T-helper 17 cell (primary cell): ENCODE results near the gene PRRC2B. TPM values are rescaled to one million over a fixed set of nuclear protein-coding genes. Genes with fewer than 3 reads are reported as not detected.
A peak's percentile ranks its signal among the peaks of the same experiment; 100 is the strongest.
"Not testable (repeated sequence)": the region's sequence is repeated elsewhere in the genome, so short reads cannot be mapped to it uniquely, and the experiment has no call there.

Source experiments
- ATAC-seq: fragments of 150-1000 bp; cut with Tn5 transposase; 2 replicates; pipeline ENCODE4 v1.10.0; 2021; ENCODE audit warnings: mild to moderate bottlenecking, moderate library complexity
- DNase-seq, 3 donors: peaks; one replicate each; pipeline versions ENCODE4 v3.0.0 to v3.0.0-alpha.2; 2020 to 2021
- H3K9me3 ChIP-seq: one replicate; pipeline ENCODE4 v1.7.0; 2013; ENCODE audit warnings: low read length, mild to moderate bottlenecking; ENCODE audit not compliant: control insufficient read depth, poor library complexity, severe bottlenecking
- H3K27ac Mint-ChIP-seq: one replicate; pipeline ENCODE4 v1.8.0; 2022; ENCODE audit warnings: mild to moderate bottlenecking, moderate library complexity, mixed read lengths
- H3K27me3 Mint-ChIP-seq: one replicate; pipeline ENCODE4 v1.8.0; 2022; ENCODE audit warnings: mixed read lengths
- H3K36me3 Mint-ChIP-seq: one replicate; pipeline ENCODE4 v1.8.0; 2022; ENCODE audit warnings: low read depth, mixed read lengths
- H3K4me1 Mint-ChIP-seq: one replicate; pipeline ENCODE4 v1.8.0; 2022; ENCODE audit warnings: mild to moderate bottlenecking, mixed read lengths
- H3K4me3 Mint-ChIP-seq: one replicate; pipeline ENCODE4 v1.8.0; 2022; ENCODE audit warnings: mild to moderate bottlenecking, moderate library complexity, mixed read lengths
- total RNA-seq, 4 donors: library from RNA in 2 of 4; stranded (reverse) in 2 of 4; gene quantifications; one replicate each; pipeline ENCODE4 v1.2.3 and lab custom pipeline; 2022 to 2026

The PRRC2B gene
- total RNA-seq, 2 donors from 2014 or later: 193 to 241 TPM

GRCh38 chr9:131396099-131396479 lies 2.2 kb downstream of the PRRC2B start:
- not testable (repeated sequence) for ATAC-seq, H3K36me3 Mint-ChIP-seq, H3K27me3 Mint-ChIP-seq, H3K9me3 ChIP-seq, DNase-seq
- Mint-ChIP-seq H3K4me1 (peaks cover 50% of the 10 kb centered on the region), H3K4me3 (peak overlapping the region; percentile 93), H3K27ac (peak overlapping the region; percentile 95)

GRCh38 chr9:131396626-131397025 lies 2.7 kb downstream of the PRRC2B start:
- H3K4me1 Mint-ChIP-seq: peaks cover 52% of the 10 kb centered on the region

GRCh38 chr9:131397100-131397790 lies 3.4 kb downstream of the PRRC2B start:
- no peaks in the 10 kb centered on the region for H3K9me3 ChIP-seq
- Mint-ChIP-seq H3K27me3 (no peaks in the 10 kb centered on the region), H3K36me3 (peaks cover 2% of the 10 kb centered on the region), H3K4me1 (peaks cover 55% of the 10 kb centered on the region), H3K27ac (peak overlapping the region; percentile 95), H3K4me3 (peak overlapping the region; percentile 93)
- ATAC-seq (no peak), DNase-seq (no peak)

More at GRCh38 chr9:131396626-131397025, 2.7 kb downstream of the PRRC2B start:
- no peaks in the 10 kb centered on the region for H3K27me3 Mint-ChIP-seq
- ATAC-seq (no peak), DNase-seq (no peak)
- H3K36me3 Mint-ChIP-seq: peaks cover 2% of the 10 kb centered on the region
- H3K27ac Mint-ChIP-seq: peak overlapping the region; percentile 95
- H3K9me3 ChIP-seq: no peaks in the 10 kb centered on the region
- H3K4me3 Mint-ChIP-seq: peak overlapping the region; percentile 93

- peak overlapping the region; percentile 95 for H3K27ac Mint-ChIP-seq
- peak overlapping the region; percentile 93 for H3K4me3 Mint-ChIP-seq
- peaks cover 2% of the 10 kb centered on the region for H3K36me3 Mint-ChIP-seq
- ATAC-seq (peak; percentile 60), DNase-seq (peak; percentile 41 to 63 (median 42))
- H3K4me1 Mint-ChIP-seq: peaks cover 60% of the 10 kb centered on the region
- no peaks in the 10 kb centered on the region for H3K9me3 ChIP-seq
- H3K27me3 Mint-ChIP-seq: no peaks in the 10 kb centered on the region
These were observed 4.3 kb downstream of the PRRC2B start for GRCh38 chr9:131398204-131398603.

GRCh38 chr9:131399972-131400371 lies 6.1 kb downstream of the PRRC2B start:
- no peak for ATAC-seq
- peak overlapping the region; percentile 19 for H3K27ac Mint-ChIP-seq
- no peaks in the 10 kb centered on the region for H3K9me3 ChIP-seq
- H3K4me3 Mint-ChIP-seq: peak overlapping the region; percentile 72
- peaks cover 60% of the 10 kb centered on the region for H3K4me1 Mint-ChIP-seq
- H3K36me3 Mint-ChIP-seq: peaks cover 2% of the 10 kb centered on the region
- H3K27me3 Mint-ChIP-seq: no peaks in the 10 kb centered on the region
- DNase-seq: no peak

- no peak overlapping the region for H3K27ac Mint-ChIP-seq
- H3K4me1 Mint-ChIP-seq: peaks cover 61% of the 10 kb centered on the region
- no peaks in the 10 kb centered on the region for H3K9me3 ChIP-seq
- no peak for DNase-seq
- no peak for ATAC-seq
- no peaks in the 10 kb centered on the region for H3K27me3 Mint-ChIP-seq
- no peak overlapping the region for H3K4me3 Mint-ChIP-seq
- peaks cover 2% of the 10 kb centered on the region for H3K36me3 Mint-ChIP-seq
These were observed 6.7 kb downstream of the PRRC2B start for GRCh38 chr9:131400627-131401026.

- H3K27me3 Mint-ChIP-seq: no peaks in the 10 kb centered on the region
- peak overlapping the region; percentile 85 for H3K27ac Mint-ChIP-seq
- ATAC-seq (no peak), DNase-seq (no peak)
- H3K4me1 Mint-ChIP-seq: peaks cover 64% of the 10 kb centered on the region
- no peaks in the 10 kb centered on the region for H3K9me3 ChIP-seq
- H3K4me3 Mint-ChIP-seq: no peak overlapping the region
- peaks cover 2% of the 10 kb centered on the region for H3K36me3 Mint-ChIP-seq
These were observed 8.2 kb downstream of the PRRC2B start for GRCh38 chr9:131402073-131402472.

- H3K4me3 Mint-ChIP-seq: no peak overlapping the region
These were observed 9.0 kb downstream of the PRRC2B start for GRCh38 chr9:131402738-131403492.

GRCh38 chr9:131403493-131403773 lies 9.5 kb downstream of the PRRC2B start:
- H3K36me3 Mint-ChIP-seq: peaks cover 2% of the 10 kb centered on the region
- no peaks in the 10 kb centered on the region for H3K9me3 ChIP-seq
- H3K27ac Mint-ChIP-seq: peak overlapping the region; percentile 85

More at GRCh38 chr9:131402738-131403492, 9.0 kb downstream of the PRRC2B start:
- peaks cover 2% of the 10 kb centered on the region for H3K36me3 Mint-ChIP-seq
- H3K27me3 Mint-ChIP-seq: no peaks in the 10 kb centered on the region
- no peaks in the 10 kb centered on the region for H3K9me3 ChIP-seq
- peaks cover 65% of the 10 kb centered on the region for H3K4me1 Mint-ChIP-seq
- H3K27ac Mint-ChIP-seq: peak overlapping the region; percentile 85
- ATAC-seq: no peak
- no peak for DNase-seq

GRCh38 chr9:131404581-131404980 lies 10.7 kb downstream of the PRRC2B start:
- ATAC-seq: no peak
- peak overlapping the region; percentile 68 for H3K4me3 Mint-ChIP-seq
- H3K9me3 ChIP-seq: no peaks in the 10 kb centered on the region
- no peaks in the 10 kb centered on the region for H3K27me3 Mint-ChIP-seq
- peaks cover 2% of the 10 kb centered on the region for H3K36me3 Mint-ChIP-seq
- H3K4me1 Mint-ChIP-seq: peaks cover 59% of the 10 kb centered on the region
- DNase-seq: no peak
- peak overlapping the region; percentile 96 for H3K27ac Mint-ChIP-seq

More at GRCh38 chr9:131403493-131403773, 9.5 kb downstream of the PRRC2B start:
- Mint-ChIP-seq H3K4me3 (no peak overlapping the region), H3K4me1 (peaks cover 63% of the 10 kb centered on the region), H3K27me3 (no peaks in the 10 kb centered on the region)
- ATAC-seq (no peak), DNase-seq (no peak)

- Mint-ChIP-seq H3K27me3 (no peaks in the 10 kb centered on the region), H3K36me3 (peaks cover 2% of the 10 kb centered on the region), H3K4me3 (peak overlapping the region; percentile 68), H3K4me1 (peaks cover 59% of the 10 kb centered on the region), H3K27ac (peak overlapping the region; percentile 96)
- no peaks in the 10 kb centered on the region for H3K9me3 ChIP-seq
- DNase-seq (no peak), ATAC-seq (no peak)
These were observed 11.1 kb downstream of the PRRC2B start for GRCh38 chr9:131404987-131405386.

GRCh38 chr9:131405428-131405827 lies 11.5 kb downstream of the PRRC2B start:
- Mint-ChIP-seq H3K4me3 (peak overlapping the region; percentile 68), H3K27ac (peak overlapping the region; percentile 96), H3K36me3 (peaks cover 2% of the 10 kb centered on the region), H3K27me3 (no peaks in the 10 kb centered on the region), H3K4me1 (peaks cover 60% of the 10 kb centered on the region)
- ATAC-seq (no peak), DNase-seq (no peak)
- no peaks in the 10 kb centered on the region for H3K9me3 ChIP-seq

- no peaks in the 10 kb centered on the region for H3K27me3 Mint-ChIP-seq
- no peaks in the 10 kb centered on the region for H3K9me3 ChIP-seq
- DNase-seq: no peak
- H3K36me3 Mint-ChIP-seq: peaks cover 2% of the 10 kb centered on the region
- H3K4me3 Mint-ChIP-seq: peak overlapping the region; percentile 87
- ATAC-seq: peak; percentile 13
- peak overlapping the region; percentile 96 for H3K27ac Mint-ChIP-seq
- peaks cover 61% of the 10 kb centered on the region for H3K4me1 Mint-ChIP-seq
These were observed 12.1 kb downstream of the PRRC2B start for GRCh38 chr9:131405858-131406537.
